Prostate gland (tissue), 2 donors: ENCODE measurements around the gene SCMH1.

Experiments used
- CTCF ChIP-seq, 4 experiments: fragments of 200-600 bp in 2 of 4; fragments of 450-650 bp in 2 of 4; sonication (generic) in 2 of 4; IDR thresholded peaks; 1 replicate in 3 of 4; 2 replicates in 1 of 4; pipeline ENCODE4 v1.5.1; 2016 to 2019; ENCODE audit warnings: antibody characterized with exemption in 4 of 4, mild to moderate bottlenecking in 2 of 4, moderate library complexity in 2 of 4
- POLR2AphosphoS5 ChIP-seq: sonication (generic); formaldehyde crosslinking; IDR thresholded peaks from one replicate; pipeline ENCODE4 v1.6.1; 2017; ENCODE audit warnings: antibody characterized with exemption

- no peak for TF ChIP-seq CTCF (IDR thresholded peaks at IDR 0.05)
- TF ChIP-seq POLR2AphosphoS5, result no peak
These were observed 57.7 kb downstream of the SCMH1 start for GRCh38 chr1:41184446-41184845.
